HG03565 (cell line): ENCODE measurements around the gene THSD8.

Experiments
- ATAC-seq: cut with Tn5 transposase; IDR thresholded peaks from one replicate; pipeline ENCODE4 v1.9.1; 2021; ENCODE audit warnings: mild to moderate bottlenecking, moderate library complexity; ENCODE audit not compliant: unreplicated experiment

THSD8 gene

DNA sequence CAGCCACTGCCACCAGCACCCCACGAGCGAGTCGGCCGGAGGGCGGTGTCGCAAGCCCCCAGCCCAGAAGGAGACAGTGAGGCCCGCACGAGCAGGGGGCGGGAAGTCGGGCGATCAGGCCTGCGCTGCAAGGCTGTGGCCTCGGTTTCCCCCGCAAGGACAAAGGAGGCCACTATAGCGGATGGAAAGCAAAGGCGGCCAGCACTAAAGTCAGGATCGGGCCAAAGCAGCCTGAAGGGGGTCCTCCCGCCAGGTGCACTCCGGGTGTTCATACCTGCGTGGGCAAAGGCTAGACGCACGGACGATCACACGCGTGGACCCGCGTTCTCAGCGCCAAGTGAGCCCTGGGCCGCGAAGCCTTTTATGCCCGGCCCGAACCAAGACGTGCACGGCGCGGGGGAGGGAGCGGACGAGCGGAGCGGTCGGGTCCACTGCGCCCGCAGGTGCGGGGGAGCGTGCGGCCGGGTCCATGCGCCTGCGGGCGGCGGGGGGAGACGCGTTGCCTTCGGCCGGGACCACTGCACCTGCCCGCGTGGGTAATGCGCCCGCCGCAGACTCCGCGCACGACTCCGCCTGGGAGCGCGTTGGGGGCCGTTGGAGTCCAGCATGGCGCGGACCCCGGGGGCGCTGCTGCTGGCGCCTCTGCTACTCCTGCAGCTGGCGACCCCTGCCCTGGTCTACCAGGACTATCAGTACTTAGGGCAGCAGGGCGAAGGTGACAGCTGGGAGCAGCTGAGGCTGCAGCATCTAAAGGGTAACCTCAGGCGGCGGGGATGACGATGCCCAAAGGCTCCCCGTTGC is at the start of gene THSD8, which contains the start of gene PRDX2:
Gene THSD8 (plus strand): TSS at position 604 of the 801 bp plus-strand sequence. CDS start 3 bp downstream, at position 607.
Gene PRDX2 (minus strand): TSS at position 335 of the 801 bp plus-strand sequence. CDS start 539 bp downstream, outside the sequence.
- ATAC-seq: peak; percentile 34

DNA sequence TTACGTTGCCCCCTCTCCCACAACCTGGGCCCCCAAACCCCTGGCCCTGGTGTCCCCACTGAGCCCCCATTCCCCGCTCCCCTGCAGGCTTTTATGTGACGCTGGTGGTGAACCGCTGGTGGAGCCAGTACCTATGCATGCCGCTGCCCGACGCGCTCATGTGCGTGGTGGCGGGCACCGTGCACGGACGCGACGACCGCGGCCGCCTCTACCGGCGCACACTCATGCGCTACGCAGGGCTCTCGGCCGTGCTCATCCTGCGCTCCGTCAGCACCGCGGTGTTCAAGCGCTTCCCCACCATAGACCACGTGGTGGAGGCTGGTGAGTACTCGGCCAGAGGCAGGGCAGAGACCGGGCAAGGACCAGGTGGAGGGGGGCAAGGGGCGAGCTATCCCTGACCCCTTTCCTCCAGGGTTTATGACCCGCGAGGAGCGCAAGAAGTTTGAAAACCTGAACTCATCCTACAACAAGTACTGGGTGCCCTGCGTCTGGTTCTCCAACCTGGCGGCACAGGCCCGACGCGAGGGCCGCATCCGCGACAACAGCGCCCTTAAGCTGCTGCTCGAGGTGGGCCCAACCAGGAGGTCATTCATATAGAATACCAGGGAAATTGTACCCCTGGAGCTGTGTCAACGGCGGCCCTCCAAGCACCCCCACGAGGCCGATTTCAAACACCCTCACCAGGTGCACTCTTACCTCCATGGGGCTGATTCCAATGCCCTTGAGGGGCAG is 47.2 kb upstream of the THSD8 start:
- ATAC-seq: no peak

DNA sequence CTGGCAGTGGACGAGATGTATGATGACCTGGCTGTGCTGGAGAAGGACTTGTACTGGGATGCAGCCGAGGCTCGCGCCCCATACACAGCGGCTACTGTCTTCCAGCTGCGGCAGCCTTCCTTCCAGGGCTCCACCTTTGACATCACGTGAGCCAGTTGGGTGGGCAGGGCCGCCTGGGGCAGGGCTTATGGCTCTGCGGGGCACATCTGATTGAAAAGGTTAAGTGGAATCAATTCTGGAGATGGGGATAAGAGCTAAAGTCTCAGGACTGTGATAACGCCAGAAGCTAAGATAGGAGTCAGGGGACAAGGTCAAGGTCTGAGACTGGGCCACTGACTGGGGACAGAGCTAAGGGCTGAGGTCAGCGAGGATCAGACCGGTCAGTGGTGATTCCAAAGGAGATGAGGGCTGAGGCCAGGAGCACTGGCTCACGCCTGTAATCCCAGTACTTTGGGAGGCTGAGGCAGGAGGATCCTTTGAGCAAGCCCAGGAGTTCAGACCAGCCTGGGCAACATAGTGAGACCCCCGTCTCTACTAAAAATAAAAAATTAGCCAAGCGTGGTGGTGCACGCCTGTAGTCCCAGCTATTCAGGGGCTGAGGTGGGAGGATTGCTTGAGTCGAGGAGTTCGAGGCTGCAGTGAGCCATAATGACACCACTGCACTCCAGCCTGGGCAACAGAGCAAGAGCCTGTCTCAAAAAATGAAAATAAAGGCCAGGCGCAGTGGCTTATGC is 45.6 kb upstream of the THSD8 start:
- ATAC-seq: no peak

DNA sequence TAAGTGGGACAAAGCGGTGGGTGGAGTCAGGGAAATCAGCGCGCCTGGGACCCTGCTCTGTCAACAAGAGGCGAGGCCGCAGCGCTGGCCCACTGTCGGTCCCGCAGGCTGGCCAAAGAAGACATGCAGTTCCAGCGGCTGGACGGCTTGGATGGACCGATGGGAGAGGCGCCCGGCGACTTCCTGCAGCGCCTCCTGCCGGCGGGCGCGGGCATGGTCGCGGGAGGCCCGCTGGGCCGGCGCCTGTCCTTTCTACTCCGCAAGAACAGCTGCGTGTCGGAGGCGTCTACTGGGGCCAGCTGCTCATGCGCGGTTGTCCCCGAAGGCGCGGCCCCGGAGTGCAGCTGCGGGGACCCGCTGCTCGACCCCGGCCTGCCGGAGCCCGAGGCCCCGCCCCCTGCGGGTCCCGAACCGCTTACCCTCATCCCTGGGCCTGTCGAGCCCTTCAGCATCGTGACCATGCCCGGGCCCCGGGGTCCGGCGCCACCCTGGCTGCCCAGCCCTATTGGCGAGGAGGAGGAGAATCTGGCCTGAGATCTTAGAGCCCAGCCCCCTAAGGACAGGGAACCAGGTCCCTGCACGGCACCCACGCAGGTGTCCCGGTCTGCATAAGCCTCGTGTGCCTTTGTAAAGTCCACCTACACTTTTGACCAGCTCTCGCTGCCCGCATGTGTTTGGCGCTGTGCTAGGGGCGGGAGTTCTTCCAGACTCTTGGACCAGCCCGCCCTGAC is 44.2 kb upstream of the THSD8 start:
- no peak for ATAC-seq

DNA sequence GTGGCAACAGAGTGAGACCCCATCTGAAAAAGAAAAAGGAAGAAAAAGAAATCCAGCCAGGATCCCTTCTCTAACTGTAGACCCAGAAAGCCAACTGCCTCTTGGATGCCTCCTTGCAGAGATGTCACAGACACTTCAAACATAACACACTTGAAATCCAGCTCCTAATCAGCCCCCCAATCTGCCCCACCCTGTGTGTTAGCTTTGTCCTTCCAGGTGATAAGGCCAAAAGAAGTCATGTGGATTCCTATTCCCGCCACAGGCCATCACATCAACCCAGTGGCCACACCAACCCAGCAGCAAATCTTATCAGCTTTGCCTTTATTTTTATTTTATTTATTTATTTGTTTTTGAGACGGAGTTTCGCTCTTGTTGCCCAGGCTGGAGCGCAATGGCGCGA is 42.2 kb upstream of the THSD8 start:
- ATAC-seq: no peak

DNA sequence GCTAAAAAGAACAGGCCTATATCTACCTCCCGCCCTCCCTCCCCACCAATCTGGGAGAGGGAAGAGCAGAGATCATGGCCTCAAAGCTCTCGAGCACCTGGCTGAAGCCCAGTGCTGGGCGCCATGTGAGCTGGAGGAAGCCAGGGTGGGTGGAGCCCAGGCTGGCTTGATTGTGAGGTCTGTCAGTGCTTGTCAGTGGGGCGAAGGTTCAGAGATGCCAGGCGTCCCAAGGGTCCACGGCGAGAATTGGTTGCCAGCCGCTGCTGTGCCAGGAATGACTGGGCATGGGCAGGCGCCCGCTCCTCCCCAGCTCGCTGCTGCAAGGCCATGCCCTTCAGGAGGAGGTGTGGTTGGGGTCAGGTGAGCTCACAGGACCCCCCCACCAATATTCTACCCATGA is 38.8 kb upstream of the THSD8 start:
- no peak for ATAC-seq

DNA sequence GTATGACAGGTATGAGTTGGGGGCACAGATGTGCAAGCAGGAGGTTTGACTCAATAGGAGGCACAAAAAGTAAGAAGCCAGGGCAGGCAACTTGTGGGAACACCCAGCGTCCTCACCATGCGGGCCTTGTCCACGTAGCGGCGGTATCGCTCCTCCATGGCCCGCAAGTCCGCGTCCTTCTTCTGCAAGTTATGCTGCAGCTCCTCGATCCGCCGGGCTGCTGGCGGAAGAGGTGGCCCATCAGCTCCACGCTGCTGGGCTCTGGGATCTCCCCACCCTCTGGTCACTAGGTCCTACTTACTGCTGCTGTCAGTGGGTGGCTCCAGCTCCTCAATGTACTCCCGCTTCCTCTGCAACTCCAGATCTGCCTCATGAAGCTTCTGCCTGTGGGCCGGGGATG is 37.2 kb upstream of the THSD8 start:
- no peak for ATAC-seq

DNA sequence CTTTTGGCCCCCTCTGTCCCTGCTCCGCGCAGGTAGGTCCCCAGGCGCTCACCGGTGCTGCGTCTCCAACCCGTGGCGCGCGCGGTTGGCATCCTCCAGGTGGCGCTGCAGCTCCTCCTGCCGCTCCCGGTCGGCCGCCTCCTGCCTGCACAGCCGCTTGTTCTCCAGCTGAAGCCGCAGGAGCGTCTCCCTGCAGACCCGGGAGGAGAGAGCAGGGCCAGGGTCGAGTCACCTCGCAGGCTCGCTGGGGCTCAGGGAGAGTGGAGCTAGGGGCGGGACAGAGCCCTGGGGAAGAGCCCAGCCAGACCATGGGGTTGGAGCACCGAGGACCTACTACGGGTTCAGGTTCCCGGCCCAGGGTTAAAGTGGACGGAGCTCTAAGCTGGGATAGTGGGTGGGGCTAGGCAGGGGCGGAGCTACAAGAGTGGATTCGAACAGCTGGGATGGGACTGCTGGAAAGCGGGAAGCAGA is 35.8 kb upstream of the THSD8 start:
- ATAC-seq: no peak

DNA sequence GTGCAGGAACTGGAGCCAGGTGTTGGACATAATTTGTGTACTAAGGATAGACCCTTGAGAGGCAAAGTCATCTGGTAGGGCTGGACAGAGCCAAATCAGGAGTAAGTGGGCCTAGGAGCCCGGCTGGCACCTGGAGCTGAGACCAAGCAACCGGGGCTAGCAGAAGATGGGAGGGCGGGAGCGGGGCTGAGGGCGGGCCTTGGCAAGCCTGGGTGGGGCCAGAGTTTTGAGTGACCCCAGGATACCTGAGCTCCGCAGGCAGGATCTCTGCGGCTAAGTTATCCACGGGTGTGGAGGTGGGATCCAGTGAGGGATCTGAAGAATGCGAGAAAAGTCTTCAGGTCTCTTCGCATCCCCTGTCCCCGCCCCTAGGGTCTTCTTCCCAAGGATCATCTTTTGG is 34.7 kb upstream of the THSD8 start:
- ATAC-seq: no peak

DNA sequence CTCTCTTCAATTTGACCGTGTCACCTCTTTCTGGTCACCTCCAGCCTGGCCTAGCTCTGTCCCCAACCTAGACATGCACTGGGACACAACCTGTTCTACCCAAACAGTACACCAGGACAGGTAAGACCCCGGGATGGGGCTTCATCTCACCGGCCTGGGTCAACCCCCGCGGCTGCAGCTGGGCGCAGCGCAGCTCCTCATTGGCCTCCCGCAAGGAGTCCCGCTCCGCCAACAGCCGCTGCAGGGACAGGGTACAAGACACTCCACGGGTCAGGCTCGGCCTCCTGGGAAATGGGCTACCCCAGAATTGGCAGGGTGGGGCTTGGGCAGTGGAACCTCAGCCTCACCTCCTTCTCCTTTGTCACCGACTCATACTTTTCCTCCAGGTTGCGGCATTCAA is 34.2 kb upstream of the THSD8 start:
- ATAC-seq: no peak

DNA sequence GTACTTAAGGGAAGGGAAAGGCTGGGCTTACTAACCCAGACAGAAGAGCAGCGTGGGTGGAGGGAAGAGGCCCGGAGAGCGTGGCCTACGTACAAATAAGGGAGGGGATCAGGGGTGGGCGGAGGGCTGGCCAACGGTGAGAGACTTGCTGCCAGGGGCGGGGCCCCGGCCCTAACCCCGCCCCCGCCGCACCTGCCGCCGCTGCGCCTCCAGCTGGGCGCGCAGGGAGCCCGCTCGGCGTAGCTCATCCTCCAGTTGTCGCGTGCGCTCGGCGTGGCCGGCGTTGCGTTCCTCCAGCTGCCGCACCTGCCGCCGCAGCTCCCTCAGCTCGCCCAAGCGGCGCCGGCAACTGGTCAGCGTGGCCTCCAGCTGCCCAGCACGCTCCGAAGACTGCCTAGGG is 32.2 kb upstream of the THSD8 start:
- ATAC-seq: no peak

DNA sequence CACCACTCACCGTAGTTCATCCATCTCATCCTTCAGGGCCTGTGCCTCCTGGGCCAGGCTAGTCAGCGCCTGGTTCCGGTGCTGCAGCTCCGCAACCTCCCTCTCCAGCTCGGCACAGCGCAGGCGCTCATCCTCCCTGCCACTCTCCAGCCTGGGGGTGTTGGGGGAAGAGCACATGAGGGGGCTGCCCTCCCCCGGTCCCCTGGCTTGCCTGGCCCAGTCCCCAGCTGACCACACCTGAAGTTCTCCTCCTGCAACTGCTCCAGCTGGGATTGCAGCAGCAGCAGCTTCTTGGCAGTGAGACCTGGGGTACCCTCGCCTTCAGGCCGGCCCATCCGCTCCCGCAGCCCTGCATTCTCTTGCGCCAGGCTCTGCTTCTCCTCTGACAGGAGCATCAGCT is 30.9 kb upstream of the THSD8 start:
- no peak for ATAC-seq

DNA sequence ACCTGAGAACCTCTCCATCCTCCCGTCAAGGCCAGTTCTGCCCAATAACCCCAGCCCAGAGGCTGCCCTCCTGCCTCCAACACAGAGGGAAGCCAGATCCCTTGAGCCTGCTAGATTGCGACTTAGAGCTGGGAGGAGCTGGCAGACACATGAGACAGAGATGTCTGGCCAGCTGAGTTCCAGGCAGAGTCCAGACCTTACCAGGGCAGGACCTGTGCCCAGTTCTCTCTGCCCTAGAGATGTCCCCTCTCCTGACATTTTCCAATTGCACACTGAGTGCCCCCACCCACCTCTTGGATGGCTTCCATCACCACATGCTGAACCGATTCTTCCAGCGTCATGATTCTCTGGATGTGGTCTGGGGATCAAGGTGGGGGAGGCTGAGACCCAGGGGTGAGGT is 29.5 kb upstream of the THSD8 start:
- ATAC-seq: no peak

DNA sequence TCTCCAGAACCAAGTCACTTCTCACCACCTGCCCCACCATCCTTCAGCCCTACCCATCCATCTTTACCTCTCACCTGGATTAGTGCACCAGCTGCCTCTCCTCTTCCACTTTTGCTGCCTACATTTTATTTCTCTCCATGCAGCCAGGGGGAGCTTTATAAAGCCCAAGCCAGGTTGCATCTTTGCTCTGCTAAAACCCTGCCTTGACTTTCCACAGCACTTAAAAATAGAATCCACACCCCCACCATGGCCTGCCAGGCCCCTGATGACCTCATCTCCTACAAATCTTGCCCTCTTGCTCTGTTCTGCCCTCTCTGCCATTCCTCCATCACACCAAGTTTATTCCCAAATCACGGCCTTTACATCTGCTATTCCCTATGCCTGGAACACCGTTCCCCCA is 28.3 kb upstream of the THSD8 start:
- ATAC-seq: no peak

DNA sequence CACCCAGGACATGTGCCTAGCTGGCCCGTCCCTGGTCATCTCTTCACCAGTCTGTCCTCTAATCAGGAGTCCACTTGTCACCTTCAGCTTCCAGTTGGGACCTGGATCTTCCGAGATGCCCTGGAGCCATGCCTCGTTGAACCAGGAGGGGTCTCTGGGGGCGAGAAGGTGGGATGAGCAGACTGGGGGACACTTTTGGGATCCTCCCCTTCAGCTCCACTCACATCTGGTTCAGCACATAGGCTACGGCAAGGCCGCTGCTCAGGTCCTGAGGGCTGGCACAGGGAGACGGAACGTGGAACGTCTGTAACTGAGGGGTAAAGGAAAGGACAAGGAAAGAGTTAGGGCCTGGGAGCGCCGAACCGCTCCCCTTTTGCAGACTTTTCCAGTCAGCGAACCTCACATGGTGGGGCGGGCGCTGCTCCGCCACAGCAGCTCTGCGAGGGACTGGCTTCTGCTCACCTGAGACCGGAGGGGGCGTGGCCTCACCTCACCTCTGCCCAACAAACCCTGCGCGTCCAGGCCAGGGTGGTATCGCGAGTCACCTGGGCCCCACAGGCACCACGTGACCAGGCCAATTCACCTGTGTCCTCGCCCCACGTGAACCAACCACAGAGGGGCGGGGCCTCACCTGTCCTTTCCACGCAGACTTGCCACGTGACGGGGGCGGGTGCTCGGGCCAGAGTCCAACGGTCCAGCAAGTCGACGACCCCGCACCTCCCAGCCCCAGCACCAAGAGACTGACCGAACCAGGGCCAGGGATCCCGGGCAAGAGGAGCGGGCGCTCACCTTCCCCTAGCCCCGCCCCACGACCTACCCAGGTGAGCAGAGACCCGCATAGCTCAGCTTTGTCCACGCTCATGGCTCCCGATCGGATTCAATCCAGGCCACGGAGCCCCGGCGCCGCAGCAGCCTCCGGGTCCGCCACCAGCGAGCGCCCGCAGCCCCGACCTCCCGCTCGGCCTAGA is 27.0 kb upstream of the THSD8 start, which contains the start of gene HOOK2:
Gene HOOK2 (minus strand): TSS at position 965 of the 968 bp plus-strand sequence. CDS start 103 bp downstream, at position 862.
- ATAC-seq: no peak

DNA sequence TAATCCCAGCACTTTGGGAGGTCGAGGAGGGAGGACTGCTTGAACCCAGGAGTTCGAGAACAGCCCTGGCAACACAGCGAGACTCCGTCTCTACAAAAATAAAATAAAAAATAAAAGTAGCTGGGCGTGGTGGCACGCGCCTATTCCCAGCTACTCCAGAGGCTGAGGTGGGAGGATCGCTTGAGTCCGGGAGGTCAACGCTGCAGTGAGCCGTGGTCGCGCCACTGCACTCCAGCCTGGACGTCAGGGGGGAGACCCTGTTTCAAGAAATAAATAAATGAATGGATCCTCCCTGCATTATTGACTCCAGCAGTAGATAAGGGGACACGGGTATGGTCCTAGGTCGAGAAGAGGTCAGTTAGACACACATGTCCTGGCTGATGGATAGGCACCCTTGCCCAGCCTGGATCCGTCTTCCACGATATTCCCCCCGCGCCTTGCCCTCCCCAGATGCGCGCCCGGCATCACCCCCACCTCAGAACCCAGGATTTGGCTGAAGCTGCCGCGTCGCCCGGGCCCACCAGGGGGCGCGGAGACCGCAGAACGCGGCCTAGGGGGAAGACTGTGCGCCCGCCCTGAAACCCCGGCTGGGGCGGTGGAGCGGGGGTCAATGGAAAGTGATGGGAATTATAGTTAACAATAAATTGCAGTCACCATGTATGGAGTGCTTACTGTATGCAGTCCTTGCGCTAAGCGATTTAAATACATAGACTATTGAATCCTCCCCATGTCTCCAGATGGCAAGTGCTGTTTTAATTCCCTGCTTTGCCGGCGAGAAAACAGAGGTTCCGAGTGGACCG is 24.5 kb upstream of the THSD8 start:
- ATAC-seq: no peak

DNA sequence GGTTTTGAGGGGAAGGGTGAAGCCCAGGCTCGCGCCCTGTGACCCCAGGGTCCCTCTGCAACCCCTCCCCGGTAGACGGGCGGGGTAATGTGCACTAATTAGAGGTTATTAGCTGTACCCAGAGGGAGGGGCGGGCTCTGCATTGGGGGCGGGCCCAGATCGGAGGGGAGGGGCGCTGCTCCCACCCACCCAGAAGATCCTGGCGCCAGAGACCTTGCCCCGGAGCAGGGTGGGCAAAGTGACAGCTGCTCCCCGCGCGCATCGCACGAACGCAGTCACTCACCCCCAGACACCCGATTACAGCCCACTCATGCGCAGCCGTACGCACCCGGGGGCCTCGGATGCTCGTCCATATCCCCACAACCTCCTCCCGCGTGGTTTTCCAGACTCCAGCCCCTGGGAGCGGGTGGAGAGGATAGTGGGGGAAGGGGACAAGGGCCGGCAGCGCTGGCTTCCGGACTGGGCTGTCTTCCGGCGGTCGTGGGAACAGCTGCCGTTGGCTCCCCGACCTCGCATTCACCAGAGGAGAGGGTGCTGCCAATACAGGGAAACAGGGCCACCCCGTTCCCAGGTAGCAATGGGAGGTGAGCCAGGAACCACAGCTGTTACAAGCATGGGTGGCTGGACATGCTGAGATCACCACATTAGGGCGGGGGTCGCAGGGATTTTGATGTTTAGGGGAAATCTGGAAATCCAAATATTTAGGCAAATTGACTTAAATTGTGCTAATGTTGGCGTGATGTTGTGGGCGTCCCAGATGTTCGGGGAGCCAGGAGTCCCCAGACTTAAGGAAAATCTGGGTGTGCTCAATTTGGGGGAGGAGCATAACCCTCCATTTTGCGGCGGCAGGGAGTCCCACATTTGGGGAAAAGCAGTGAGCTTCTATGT is 23.6 kb upstream of the THSD8 start:
- ATAC-seq: no peak

DNA sequence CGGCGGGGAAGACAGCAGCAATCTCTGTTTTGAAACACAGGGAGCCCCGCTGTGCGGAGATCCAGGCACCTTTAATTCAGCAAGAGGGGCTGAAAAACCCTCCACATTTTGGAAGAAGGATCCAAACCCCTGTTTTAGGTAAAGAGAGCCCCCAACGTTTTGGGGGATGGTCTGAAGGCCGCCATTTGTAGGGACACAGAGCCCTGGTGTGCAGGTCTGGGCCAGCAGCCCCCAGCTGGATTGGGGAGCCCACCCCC is 23.0 kb upstream of the THSD8 start:
- ATAC-seq: no peak
